WI38 (cell line): ENCODE results near the gene EFL1.

Source experiments
- H3K4me3 ChIP-seq: 2 replicates; pipeline ENCODE4 v1.5.1; 2011; ENCODE audit warnings: low read depth, mild to moderate bottlenecking, control low read depth, low read length
- CTCF ChIP-seq: IDR thresholded peaks from 2 replicates; pipeline ENCODE4 v1.5.1; 2012; ENCODE audit warnings: low read depth, mild to moderate bottlenecking, control low read depth, low read length

Gene EFL1

GRCh38 chr15:82140886-82141285 lies 121.6 kb downstream of the EFL1 start:
- no peak overlapping the region for H3K4me3 ChIP-seq
- no peak for TF ChIP-seq CTCF

DNA sequence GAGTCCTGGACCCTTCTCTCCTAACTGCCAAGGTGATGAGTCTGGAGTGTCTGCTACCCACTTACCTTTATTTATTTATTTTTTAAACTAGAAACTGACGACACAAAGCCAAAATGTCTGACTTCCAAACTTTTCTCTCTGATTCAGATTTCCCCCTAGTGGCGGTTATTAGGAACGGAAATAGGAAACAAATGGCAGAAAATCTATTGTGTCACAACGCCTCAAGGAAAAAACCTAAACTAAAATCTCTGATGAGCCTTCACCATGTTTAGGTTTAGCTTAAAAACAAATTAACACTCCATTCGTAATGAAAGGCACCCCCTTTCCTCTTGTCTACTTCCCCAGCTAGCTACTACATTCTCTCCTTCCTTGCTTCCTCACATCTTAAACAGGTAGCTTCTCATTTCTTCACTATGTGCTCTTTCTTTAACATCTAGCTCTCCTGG lies 122.7 kb downstream of the EFL1 start:
- H3K4me3 ChIP-seq: no peak overlapping the region
- TF ChIP-seq CTCF: peak; percentile 58; the same call in 1 of the 2 replicates

DNA sequence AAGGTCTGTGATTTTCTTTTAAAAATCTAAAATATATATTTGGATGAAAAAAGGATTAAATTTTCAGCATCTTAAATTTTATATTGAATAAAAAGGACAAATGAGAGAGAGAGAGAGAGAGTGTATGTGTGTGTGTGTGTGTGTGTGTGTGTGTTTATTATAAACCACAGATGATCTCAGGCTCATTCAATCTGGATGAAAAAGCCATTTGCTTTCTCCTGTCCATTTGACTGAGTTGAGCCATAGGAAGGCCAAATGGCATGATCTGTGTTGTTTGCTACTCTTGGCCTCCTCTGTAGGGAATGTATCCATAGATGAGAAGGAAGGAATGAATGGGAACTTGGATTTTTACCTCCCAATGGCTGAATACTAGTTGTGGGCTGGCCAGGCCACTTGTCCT lies 124.2 kb downstream of the EFL1 start:
- TF ChIP-seq CTCF: no peak

DNA sequence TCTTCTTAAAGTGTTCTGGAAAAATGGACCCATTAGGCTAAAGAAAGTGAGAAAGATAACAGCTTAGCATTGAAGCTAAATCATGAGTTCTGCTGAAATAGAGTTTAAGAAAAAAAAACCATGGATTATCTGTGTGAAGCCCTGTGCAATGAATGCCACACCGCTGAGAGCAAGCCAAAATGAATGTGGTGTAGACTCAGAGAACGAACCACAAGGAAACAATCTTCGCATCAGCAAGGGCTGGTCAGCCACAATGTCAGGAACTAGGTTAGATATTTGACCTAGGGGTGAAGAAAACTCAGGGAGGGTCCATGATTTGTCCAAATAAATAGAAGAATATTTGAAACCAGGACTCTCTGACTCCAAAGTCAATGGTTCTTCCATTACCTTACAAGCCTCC lies 125.3 kb downstream of the EFL1 start:
- TF ChIP-seq CTCF: no peak
- H3K4me3 ChIP-seq: no peak overlapping the region

More for the DNA sequence above, 124.2 kb downstream of the EFL1 start:
- no peak overlapping the region for H3K4me3 ChIP-seq

GRCh38 chr15:82136120-82136519 lies 126.4 kb downstream of the EFL1 start:
- no peak overlapping the region for H3K4me3 ChIP-seq
- no peak for TF ChIP-seq CTCF

DNA sequence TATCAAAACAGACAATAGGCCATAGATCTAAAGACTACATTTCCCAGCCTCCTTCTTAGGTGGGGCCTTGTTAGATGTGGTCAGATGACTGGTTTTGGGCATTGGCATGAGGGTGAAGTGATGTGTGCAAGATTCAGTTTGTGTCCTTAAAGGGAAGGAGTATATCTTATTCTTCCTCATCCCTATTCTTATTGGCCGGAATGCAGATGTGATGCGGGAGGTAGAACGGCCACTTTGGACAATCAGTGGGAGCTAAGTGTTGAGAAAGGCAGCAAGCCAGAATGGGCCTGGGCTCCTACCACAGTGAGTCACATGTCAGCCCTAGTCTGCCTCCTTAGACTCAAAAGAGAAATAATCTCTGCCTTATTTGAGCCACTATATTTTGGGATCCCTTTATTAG lies 126.9 kb downstream of the EFL1 start:
- H3K4me3 ChIP-seq: no peak overlapping the region

GRCh38 chr15:82134461-82134860 lies 128.1 kb downstream of the EFL1 start:
- TF ChIP-seq CTCF: no peak
- no peak overlapping the region for H3K4me3 ChIP-seq

More for the DNA sequence above, 126.9 kb downstream of the EFL1 start:
- TF ChIP-seq CTCF: no peak
